Keratinocyte (primary cell): Measurements from ENCODE around the gene SLC9A2. TPM values are rescaled to one million over a fixed set of nuclear protein-coding genes. Genes with fewer than 3 reads are reported as not detected.

Source experiments
- DNase-seq: peaks from one replicate; pipeline ENCODE4 v3.0.0-alpha.2; 2011; ENCODE audit warnings: low read depth, missing footprints, low spot score
- FAIRE-seq: peaks from 2 replicates; lab custom pipeline; 2011; peaks lifted over from hg19 to GRCh38; lab: Jason Lieb, UNC
- H2AFZ ChIP-seq: 2 replicates; pipeline ENCODE4 v1.6.0; 2012; ENCODE audit warnings: low read length, control low read depth, inconsistent platforms; ENCODE audit not compliant: control insufficient read depth
- H3K27ac ChIP-seq: 2 replicates; pipeline ENCODE4 v1.5.1; 2011; ENCODE audit warnings: low read length; ENCODE audit not compliant: control insufficient read depth, insufficient read depth
- H3K27me3 ChIP-seq: 3 replicates; pipeline ENCODE4 v1.6.0; 2011; ENCODE audit warnings: low read length; ENCODE audit not compliant: control insufficient read depth, insufficient read depth; ENCODE audit errors: extremely low read depth
- H3K36me3 ChIP-seq, 2 experiments: 2 replicates in 1 of 2; 3 replicates in 1 of 2; pipeline ENCODE4 v1.5.1; 2011; ENCODE audit warnings: low read length in 2 of 2, mild to moderate bottlenecking in 1 of 2; ENCODE audit not compliant: control insufficient read depth in 2 of 2, insufficient read depth in 2 of 2; ENCODE audit errors: extremely low read depth in 1 of 2
- H3K4me1 ChIP-seq: 3 replicates; pipeline ENCODE4 v1.5.1; 2011; ENCODE audit warnings: low read length; ENCODE audit not compliant: control insufficient read depth, insufficient read depth; ENCODE audit errors: extremely low read depth
- H3K4me2 ChIP-seq: 3 replicates; pipeline ENCODE4 v1.6.0; 2011; ENCODE audit warnings: low read depth, low read length; ENCODE audit not compliant: control insufficient read depth, insufficient read depth; ENCODE audit errors: extremely low read depth
- H3K4me3 ChIP-seq, 3 experiments: fragments of 200-600 bp in 1 of 3; sonication (generic) in 1 of 3; 2 replicates in 2 of 3; 3 replicates in 1 of 3; pipeline ENCODE4 v1.5.1; 2011 to 2016; ENCODE audit warnings: low read length in 3 of 3, mild to moderate bottlenecking in 3 of 3, control low read depth in 2 of 3, inconsistent platforms in 1 of 3, low read depth in 1 of 3, mixed read lengths in 1 of 3, mixed run types in 1 of 3, moderate library complexity in 1 of 3; ENCODE audit not compliant: control insufficient read depth in 2 of 3, insufficient read depth in 2 of 3; ENCODE audit errors: extremely low read depth in 1 of 3
- H3K79me2 ChIP-seq: 2 replicates; pipeline ENCODE4 v1.6.0; 2012; ENCODE audit warnings: low read length; ENCODE audit not compliant: control insufficient read depth, insufficient read depth
- H3K9ac ChIP-seq: 3 replicates; pipeline ENCODE4 v1.6.0; 2011; ENCODE audit warnings: low read length; ENCODE audit not compliant: control insufficient read depth, insufficient read depth; ENCODE audit errors: extremely low read depth
- H3K9me1 ChIP-seq: 3 replicates; pipeline ENCODE4 v1.6.0; 2011; ENCODE audit warnings: low read length; ENCODE audit not compliant: control insufficient read depth, insufficient read depth; ENCODE audit errors: extremely low read depth
- H3K9me3 ChIP-seq: 2 replicates; pipeline ENCODE4 v1.5.1; 2012; ENCODE audit warnings: low read depth, low read length; ENCODE audit not compliant: control insufficient read depth
- H4K20me1 ChIP-seq: 3 replicates; pipeline ENCODE4 v1.6.0; 2011; ENCODE audit warnings: low read length; ENCODE audit not compliant: control insufficient read depth, insufficient read depth; ENCODE audit errors: extremely low read depth
- EZH2 ChIP-seq: IDR thresholded peaks from one replicate; pipeline ENCODE4 v1.6.1; 2012; ENCODE audit warnings: inconsistent platforms, mild to moderate bottlenecking, low read length, moderate library complexity
- dilution Hi-C: fragments of 300-500 bp; cut with MboI; formaldehyde crosslinking; loops from one replicate; pipeline ENCODE4 v1.7.0; 2020; ENCODE audit warnings: low sequenced_read_pairs; ENCODE audit not compliant: extremely low pct_ligation_motif_present
- polyA plus RNA-seq, 5 experiments: library from polyadenylated mRNA; depleted of rRNA in 3 of 5; stranded (reverse) in 3 of 5; stranded (forward) in 1 of 5; unstranded in 1 of 5; fragments of >200 nt; gene quantifications; 1 replicate in 1 of 5; 2 replicates in 3 of 5; 3 replicates in 1 of 5; pipeline versions ENCODE4 v1.2.1 to v1.2.3, GENCODE V29; 2011 to 2012; ENCODE audit warnings: missing spikeins in 2 of 5, low read depth in 1 of 5, low replicate concordance in 1 of 5
- TF ChIP-seq, protein P1 (sequence below), 3 experiments: IDR thresholded peaks in 1 of 3; conservative IDR thresholded peaks in 1 of 3; optimal IDR thresholded peaks in 1 of 3; 2 replicates in 2 of 3; 3 replicates in 1 of 3; pipeline versions ENCODE3 to v1.5.1; 2011; ENCODE audit warnings: low read length in 3 of 3, mild to moderate bottlenecking in 3 of 3, moderate library complexity in 2 of 3, control low read depth in 1 of 3, inconsistent platforms in 1 of 3; ENCODE audit not compliant: insufficient read depth in 2 of 3; ENCODE audit errors: extremely low read depth in 1 of 3

The SLC9A2 gene
- polyA plus RNA-seq, 1 donor (not counting 4 experiments of a cell fraction or from before 2014, with no cell fraction given), result 0.13 TPM

- peak overlapping the region; percentile 83 for H3K4me2 ChIP-seq
- no peaks in the 10 kb centered on the region for H3K9me3 ChIP-seq
- H3K4me1 ChIP-seq, result peaks cover 14% of the 10 kb centered on the region
- H3K27ac ChIP-seq, result no peak overlapping the region
- dilution Hi-C loops, result no loop called here
- no peak for TF ChIP-seq EZH2
- TF ChIP-seq, protein P1, sequence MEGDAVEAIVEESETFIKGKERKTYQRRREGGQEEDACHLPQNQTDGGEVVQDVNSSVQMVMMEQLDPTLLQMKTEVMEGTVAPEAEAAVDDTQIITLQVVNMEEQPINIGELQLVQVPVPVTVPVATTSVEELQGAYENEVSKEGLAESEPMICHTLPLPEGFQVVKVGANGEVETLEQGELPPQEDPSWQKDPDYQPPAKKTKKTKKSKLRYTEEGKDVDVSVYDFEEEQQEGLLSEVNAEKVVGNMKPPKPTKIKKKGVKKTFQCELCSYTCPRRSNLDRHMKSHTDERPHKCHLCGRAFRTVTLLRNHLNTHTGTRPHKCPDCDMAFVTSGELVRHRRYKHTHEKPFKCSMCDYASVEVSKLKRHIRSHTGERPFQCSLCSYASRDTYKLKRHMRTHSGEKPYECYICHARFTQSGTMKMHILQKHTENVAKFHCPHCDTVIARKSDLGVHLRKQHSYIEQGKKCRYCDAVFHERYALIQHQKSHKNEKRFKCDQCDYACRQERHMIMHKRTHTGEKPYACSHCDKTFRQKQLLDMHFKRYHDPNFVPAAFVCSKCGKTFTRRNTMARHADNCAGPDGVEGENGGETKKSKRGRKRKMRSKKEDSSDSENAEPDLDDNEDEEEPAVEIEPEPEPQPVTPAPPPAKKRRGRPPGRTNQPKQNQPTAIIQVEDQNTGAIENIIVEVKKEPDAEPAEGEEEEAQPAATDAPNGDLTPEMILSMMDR (optimal IDR thresholded peaks at IDR 0.05 in 1 of 3, IDR thresholded peaks at IDR 0.05 in 1 of 3, conservative IDR thresholded peaks at IDR 0.05 in 1 of 3; ENCODE audit: extremely low read depth in 1 of 3, insufficient read depth in 2 of 3, low read length in 3 of 3), result no peak
- H2AFZ ChIP-seq, result no peak overlapping the region
- no peaks in the 10 kb centered on the region for H4K20me1 ChIP-seq
- H3K9ac ChIP-seq, result peak overlapping the region; percentile 78
- no peaks in the 10 kb centered on the region for H3K27me3 ChIP-seq
- H3K4me3 ChIP-seq, result peak overlapping the region; percentile 81 to 96 (median 92)
- FAIRE-seq (no peak), DNase-seq (no peak)
- H3K36me3 ChIP-seq, result peaks cover 4% of the 10 kb centered on the region in 2 experiments
- peaks cover 7% of the 10 kb centered on the region for H3K79me2 ChIP-seq
- H3K9me1 ChIP-seq, result no peaks in the 10 kb centered on the region
Measured at GRCh38 chr2:102735416-102736109, 116.2 kb downstream of the SLC9A2 start.

- Histone ChIP-seq H4K20me1 (no peaks in the 10 kb centered on the region), H3K27ac (peak overlapping the region; percentile 62), H3K27me3 (no peaks in the 10 kb centered on the region), H3K36me3 (peaks cover 4% of the 10 kb centered on the region in 2 experiments), H3K9ac (peak overlapping the region; percentile 78), H3K9me3 (no peaks in the 10 kb centered on the region), H2AFZ (peak overlapping the region; percentile 100), H3K4me1 (peaks cover 14% of the 10 kb centered on the region), H3K79me2 (peaks cover 7% of the 10 kb centered on the region), H3K9me1 (no peaks in the 10 kb centered on the region), H3K4me2 (peak overlapping the region; percentile 83), H3K4me3 (peak overlapping the region; percentile 81 to 96 (median 92))
- TF ChIP-seq, protein P1 (optimal IDR thresholded peaks at IDR 0.05 in 1 of 3, IDR thresholded peaks at IDR 0.05 in 1 of 3, conservative IDR thresholded peaks at IDR 0.05 in 1 of 3; ENCODE audit: extremely low read depth in 1 of 3, insufficient read depth in 2 of 3, low read length in 3 of 3), result no peak
- no peak for TF ChIP-seq EZH2
- DNase-seq (no peak), FAIRE-seq (no peak)
- dilution Hi-C loops, result no loop called here
Measured at GRCh38 chr2:102736110-102736409, 116.7 kb downstream of the SLC9A2 start.
